ENCODE results near the gene CTNND1.

- TF ChIP-seq CTCF (IDR thresholded peaks at IDR 0.05) (no peak), EZH2 (IDR thresholded peaks at IDR 0.05) (no peak)
Observed at GRCh38 chr11:57867966-57868365, 106.4 kb downstream of the CTNND1 start.
